NCI-H446 (cell line): ENCODE measurements around the gene MICB.
A peak's percentile ranks its signal among the peaks of the same experiment; 100 is the strongest.
"Not testable (repeated sequence)": the region's sequence is repeated elsewhere in the genome, so short reads cannot be mapped to it uniquely, and the experiment has no call there.

Experiments
- DNase-seq, 2 experiments: peaks; one replicate each; lab custom pipeline; 2025; lab: John Stamatoyannopoulos, UW

MICB gene

GRCh38 chr6:31474871-31475286 lies 23.1 kb upstream of the MICB start:
- no peak for DNase-seq

- DNase-seq: no peak
These were observed 21.3 kb upstream of the MICB start for GRCh38 chr6:31476515-31477139.

- no peak for DNase-seq
These were observed 20.4 kb upstream of the MICB start for GRCh38 chr6:31477521-31477920.

- DNase-seq: no peak
These were observed 19.6 kb upstream of the MICB start for GRCh38 chr6:31478186-31478950.

GRCh38 chr6:31479151-31479932 lies 18.6 kb upstream of the MICB start:
- DNase-seq: no peak

GRCh38 chr6:31479933-31480535 lies 17.9 kb upstream of the MICB start:
- DNase-seq: no peak

- DNase-seq: no peak
These were observed 17.4 kb upstream of the MICB start for GRCh38 chr6:31480574-31480973.

GRCh38 chr6:31483392-31483791 lies 14.6 kb upstream of the MICB start:
- no peak for DNase-seq

- DNase-seq: no peak
These were observed 12.9 kb upstream of the MICB start for GRCh38 chr6:31485055-31485454.

- not testable (repeated sequence) for DNase-seq
These were observed 11.7 kb upstream of the MICB start for GRCh38 chr6:31486065-31486837.

GRCh38 chr6:31487674-31488073 lies 10.3 kb upstream of the MICB start:
- not testable (repeated sequence) for DNase-seq

GRCh38 chr6:31489086-31489485 lies 8.9 kb upstream of the MICB start:
- no peak for DNase-seq

GRCh38 chr6:31490115-31490873 lies 7.7 kb upstream of the MICB start:
- no peak for DNase-seq

GRCh38 chr6:31493550-31493874 lies 4.4 kb upstream of the MICB start:
- not testable (repeated sequence) for DNase-seq

- DNase-seq: peak; percentile 25 to 61
These were observed 3.9 kb upstream of the MICB start for GRCh38 chr6:31493875-31494694.

GRCh38 chr6:31495580-31495979 lies 2.4 kb upstream of the MICB start:
- no peak for DNase-seq

- DNase-seq: not testable (repeated sequence)
These were observed 1.1 kb upstream of the MICB start for GRCh38 chr6:31496826-31497225.

GRCh38 chr6:31498748-31499147 lies 803 bp downstream of the MICB start:
- no peak for DNase-seq

GRCh38 chr6:31499648-31500047 lies 1.7 kb downstream of the MICB start:
- DNase-seq: not testable (repeated sequence)

- no peak for DNase-seq
These were observed 4.6 kb downstream of the MICB start for GRCh38 chr6:31502586-31502985.
